ENCODE measurements around the gene RHOT1. TPM values are rescaled to one million over a fixed set of nuclear protein-coding genes. Genes with fewer than 3 reads are reported as not detected.

Gene RHOT1
- total and polyA plus RNA-seq, 2 donors (not counting 3 experiments of a cell fraction or from before 2014, with no cell fraction given), result 23.5 to 28.8 TPM

DNA sequence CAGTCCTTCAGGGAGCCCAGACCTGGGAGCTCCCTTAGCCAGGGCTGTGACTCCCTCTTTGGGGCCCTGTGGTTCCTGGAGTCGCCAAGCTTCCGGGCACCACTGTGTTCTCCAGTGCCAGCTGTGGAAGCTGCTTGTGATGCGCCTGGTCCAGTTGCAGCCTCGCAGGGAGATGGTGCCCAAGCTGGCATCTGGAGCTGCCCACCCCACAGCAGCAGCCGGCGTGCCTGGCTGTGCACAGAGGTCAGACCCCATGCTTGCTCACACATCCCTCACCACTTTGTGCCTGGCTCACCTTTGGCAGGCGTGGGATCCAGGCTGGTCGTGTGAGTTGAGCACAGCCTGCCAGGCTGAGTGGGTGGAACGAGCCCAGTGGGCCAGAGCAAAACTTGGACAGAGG is 18.2 kb downstream of the RHOT1 start:
- H4K20me1 ChIP-seq (replicated peaks; ENCODE audit: control insufficient read depth, extremely low read depth, insufficient read depth, low read length), result no peaks in the 10 kb centered on the region
- no peak overlapping the region for H3K9ac ChIP-seq (replicated peaks; ENCODE audit: extremely low read depth, insufficient read depth, low read length)
- H3K9me1 ChIP-seq (replicated peaks; ENCODE audit: control insufficient read depth, extremely low read depth, insufficient read depth, low read length), result no peaks in the 10 kb centered on the region
- H3K36me3 ChIP-seq (ENCODE audit: control insufficient read depth in 2 of 2, extremely low read depth in 1 of 2, insufficient read depth in 2 of 2, low read length in 2 of 2), result peaks cover 0 to 5% of the 10 kb centered on the region in 2 experiments
- no peaks in the 10 kb centered on the region for H3K9me3 ChIP-seq (replicated peaks; ENCODE audit: control insufficient read depth, insufficient read depth, low read length)
- TF ChIP-seq POLR2AphosphoS5 (IDR thresholded peaks at IDR 0.05; ENCODE audit: insufficient read depth, low read depth, low read length) (no peak), JUN (IDR thresholded peaks at IDR 0.05; ENCODE audit: borderline replicate concordance, insufficient read depth, insufficient read length, low read depth) (no peak), EZH2 (IDR thresholded peaks at IDR 0.05; ENCODE audit: borderline replicate concordance, low read depth, low read length, severe bottlenecking) (no peak), FOS (IDR thresholded peaks at IDR 0.05; ENCODE audit: borderline replicate concordance, insufficient read depth, low read length) (no peak), MYC (IDR thresholded peaks at IDR 0.05; ENCODE audit: low read depth, low read length) (no peak), GATA2 (IDR thresholded peaks at IDR 0.05; ENCODE audit: insufficient read depth, insufficient read length, low read depth, low read length) (no peak), POLR2A (IDR thresholded peaks at IDR 0.05; ENCODE audit: low read depth, low read length) (no peak)
- TF ChIP-seq, protein P1, sequence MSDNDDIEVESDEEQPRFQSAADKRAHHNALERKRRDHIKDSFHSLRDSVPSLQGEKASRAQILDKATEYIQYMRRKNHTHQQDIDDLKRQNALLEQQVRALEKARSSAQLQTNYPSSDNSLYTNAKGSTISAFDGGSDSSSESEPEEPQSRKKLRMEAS (IDR thresholded peaks at IDR 0.05; ENCODE audit: insufficient read depth, insufficient read length), result no peak
- TF ChIP-seq, protein P2, sequence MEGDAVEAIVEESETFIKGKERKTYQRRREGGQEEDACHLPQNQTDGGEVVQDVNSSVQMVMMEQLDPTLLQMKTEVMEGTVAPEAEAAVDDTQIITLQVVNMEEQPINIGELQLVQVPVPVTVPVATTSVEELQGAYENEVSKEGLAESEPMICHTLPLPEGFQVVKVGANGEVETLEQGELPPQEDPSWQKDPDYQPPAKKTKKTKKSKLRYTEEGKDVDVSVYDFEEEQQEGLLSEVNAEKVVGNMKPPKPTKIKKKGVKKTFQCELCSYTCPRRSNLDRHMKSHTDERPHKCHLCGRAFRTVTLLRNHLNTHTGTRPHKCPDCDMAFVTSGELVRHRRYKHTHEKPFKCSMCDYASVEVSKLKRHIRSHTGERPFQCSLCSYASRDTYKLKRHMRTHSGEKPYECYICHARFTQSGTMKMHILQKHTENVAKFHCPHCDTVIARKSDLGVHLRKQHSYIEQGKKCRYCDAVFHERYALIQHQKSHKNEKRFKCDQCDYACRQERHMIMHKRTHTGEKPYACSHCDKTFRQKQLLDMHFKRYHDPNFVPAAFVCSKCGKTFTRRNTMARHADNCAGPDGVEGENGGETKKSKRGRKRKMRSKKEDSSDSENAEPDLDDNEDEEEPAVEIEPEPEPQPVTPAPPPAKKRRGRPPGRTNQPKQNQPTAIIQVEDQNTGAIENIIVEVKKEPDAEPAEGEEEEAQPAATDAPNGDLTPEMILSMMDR (IDR thresholded peaks at IDR 0.05; ENCODE audit: extremely low read depth in 1 of 2, insufficient read depth in 1 of 2, low read depth in 1 of 2, low read length in 2 of 2), result no peak
- no TSS peak for BruUV-seq (replicated peaks)
- no peak overlapping the region for H3K27ac ChIP-seq (ENCODE audit: insufficient read depth, low read depth, low read length)
- POLR2A ChIA-PET, result no interaction called here
- no peaks in the 10 kb centered on the region for H3K27me3 ChIP-seq (ENCODE audit: control insufficient read depth in 2 of 2, insufficient read depth in 2 of 2, low read length in 2 of 2)
- peaks cover 11% of the 10 kb centered on the region for H3K4me1 ChIP-seq (ENCODE audit: control insufficient read depth, extremely low read depth, insufficient read depth, low read length)
- dilution Hi-C loops (cut with MboI; ENCODE audit: extremely low pct_ligation_motif_present, low sequenced_read_pairs), result no loop called here
- FAIRE-seq (no peak), DNase-seq (ENCODE audit: low read depth, low spot score) (no peak)
- no peak overlapping the region for H2AFZ ChIP-seq (ENCODE audit: low read depth, low read length)
- H3K4me3 ChIP-seq (replicated peaks in 1 of 3; ENCODE audit: insufficient read depth in 1 of 3, low read depth in 1 of 3, low read length in 3 of 3), result no peak overlapping the region
- CTCF ChIA-PET, result interaction anchor here (1.3 to 1.6 kb wide), 2 partner anchors 22 to 153 kb away, joined by 3 to 6 read pairs; partner anchors contain the start of gene LRRC37B
- H3K4me2 ChIP-seq (ENCODE audit: insufficient read depth, low read length), result no peak overlapping the region
- intact Hi-C loops (cut with micrococcal nuclease), result no loop called here
- H3K79me2 ChIP-seq (ENCODE audit: control insufficient read depth, insufficient read depth, low read length), result no peaks in the 10 kb centered on the region

Data from endothelial cell of umbilical vein (primary cell).